Activated naive CD8-positive, alpha-beta T cell treated with anti-CD3 and anti-CD28 coated beads, Interleukin-2, amount 50 U/mL, for 16 hours (primary cell): ENCODE measurements around the gene THEM4.

ENCODE experiments used
- DNase-seq: peaks from one replicate; pipeline ENCODE4 v3.0.0-alpha.2; 2020; ENCODE audit warnings: low read depth, low spot score

THEM4 gene

DNA sequence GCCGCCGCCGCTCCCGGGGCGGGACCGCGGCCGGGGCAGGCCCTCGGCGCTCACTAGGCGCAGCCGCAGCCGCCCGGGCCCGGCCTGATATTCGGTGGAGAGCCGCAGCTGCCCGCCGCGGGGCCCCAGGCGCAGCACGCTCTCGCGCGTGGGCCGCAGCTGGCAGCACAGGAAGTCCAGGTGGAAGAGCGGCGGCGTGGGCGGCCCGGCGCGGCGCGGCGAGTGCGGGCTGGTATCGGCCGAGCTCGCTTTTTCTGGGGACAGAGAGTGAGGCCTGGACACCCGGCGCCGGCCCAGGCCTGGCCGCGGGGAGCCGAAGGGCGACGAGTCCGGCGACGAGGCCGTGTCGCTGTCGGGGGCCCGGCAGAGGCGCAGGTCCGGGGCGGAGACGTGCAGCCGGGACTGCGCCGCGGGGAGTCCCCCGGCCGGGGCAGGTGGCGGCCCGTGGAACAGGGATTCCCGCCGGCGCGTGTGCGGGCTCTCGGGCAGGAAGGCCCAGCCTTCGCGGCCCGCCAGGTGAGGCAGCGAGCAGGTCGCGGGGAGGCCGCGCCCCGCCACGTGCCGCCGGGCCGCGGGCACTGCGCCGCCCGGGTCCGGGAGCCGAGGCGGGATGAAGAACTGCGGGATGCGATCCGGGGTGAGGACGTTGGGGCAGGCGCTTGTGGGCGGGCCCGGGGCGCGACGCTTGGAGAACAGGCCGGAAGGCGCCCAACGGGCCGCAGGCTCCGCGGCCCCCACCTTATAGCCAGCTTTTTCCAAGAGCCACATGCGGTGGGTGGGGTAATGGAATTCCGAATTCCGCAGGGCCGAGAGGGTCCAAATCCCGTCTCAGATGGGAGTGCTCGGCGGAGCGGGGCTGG is 70.9 kb downstream of the THEM4 start:
- no peak for DNase-seq

DNA sequence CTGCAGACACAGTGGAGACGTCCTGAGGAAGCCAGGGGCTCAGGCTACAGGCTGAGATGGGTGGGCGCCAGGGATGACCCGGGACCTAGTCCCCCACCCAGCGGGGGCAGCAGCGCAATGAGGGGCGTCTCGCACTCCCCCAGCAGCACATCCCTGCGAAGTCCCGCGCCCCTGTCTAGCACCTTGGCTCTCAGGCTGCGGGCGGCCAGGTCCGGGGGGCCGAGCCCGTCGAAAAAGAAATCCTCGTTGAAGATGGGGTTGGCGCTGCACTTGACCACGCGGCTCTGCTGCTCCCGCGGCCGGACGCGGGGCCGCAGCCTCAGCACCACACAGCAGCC is 71.5 kb downstream of the THEM4 start:
- DNase-seq = no peak

DNA sequence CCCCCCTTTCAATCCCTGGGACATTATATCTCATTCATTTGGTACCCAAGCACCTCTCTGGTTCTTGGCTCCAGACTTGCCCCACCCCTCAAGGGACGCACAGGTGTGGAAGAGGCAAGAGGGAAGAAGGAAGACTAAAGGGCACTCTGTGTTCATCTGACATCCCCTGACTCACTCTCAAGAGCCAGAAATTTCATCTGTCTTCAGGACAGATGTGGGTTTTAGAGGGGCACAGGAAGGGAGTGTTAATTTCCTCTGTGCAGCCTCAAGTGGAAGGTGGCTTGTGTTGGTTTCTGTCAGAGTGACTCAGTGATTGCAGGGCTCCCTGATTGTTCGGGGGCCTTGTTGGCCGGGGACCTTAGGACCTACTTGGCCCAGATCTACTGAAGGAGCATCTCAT is 72.1 kb downstream of the THEM4 start:
- no peak for DNase-seq

DNA sequence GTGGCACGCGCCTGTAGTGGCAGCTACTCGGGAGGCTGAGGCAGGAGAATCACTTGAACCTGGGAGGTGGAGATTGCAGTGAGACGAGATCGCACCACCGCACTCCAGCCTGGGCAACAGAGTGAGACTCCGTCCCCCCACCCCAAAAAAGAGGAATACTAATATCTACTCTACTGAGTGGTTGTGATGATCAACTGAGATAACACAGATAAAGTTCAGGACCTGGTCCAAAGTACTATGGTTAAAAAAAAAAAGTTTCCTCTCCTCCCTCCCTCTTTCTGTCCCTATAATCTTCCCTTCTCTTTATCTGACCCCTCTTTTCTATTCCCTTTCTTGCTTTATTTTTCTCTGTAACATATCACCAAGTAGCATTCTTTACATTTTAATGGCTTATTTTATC is 73.7 kb downstream of the THEM4 start:
- no peak for DNase-seq

DNA sequence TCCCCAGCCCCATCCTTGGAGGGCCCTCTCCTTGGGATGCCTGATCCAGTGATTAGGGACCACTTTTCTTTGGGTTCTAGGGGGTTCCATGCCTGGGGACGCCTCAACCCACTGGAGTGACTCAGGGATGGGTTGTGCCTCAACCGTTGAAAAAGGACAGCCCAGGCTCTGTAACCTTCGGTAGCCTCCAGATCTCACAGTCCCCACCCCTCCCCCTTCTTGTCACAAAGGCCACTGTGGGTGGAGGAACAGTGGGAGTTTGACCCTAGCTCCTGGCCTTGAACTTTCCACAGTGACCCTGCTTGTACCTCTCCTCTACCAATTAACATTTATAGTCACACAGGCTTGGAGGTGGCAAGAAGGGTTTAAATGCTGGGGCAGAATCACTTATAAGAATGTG is 75.1 kb downstream of the THEM4 start:
- DNase-seq = no peak

DNA sequence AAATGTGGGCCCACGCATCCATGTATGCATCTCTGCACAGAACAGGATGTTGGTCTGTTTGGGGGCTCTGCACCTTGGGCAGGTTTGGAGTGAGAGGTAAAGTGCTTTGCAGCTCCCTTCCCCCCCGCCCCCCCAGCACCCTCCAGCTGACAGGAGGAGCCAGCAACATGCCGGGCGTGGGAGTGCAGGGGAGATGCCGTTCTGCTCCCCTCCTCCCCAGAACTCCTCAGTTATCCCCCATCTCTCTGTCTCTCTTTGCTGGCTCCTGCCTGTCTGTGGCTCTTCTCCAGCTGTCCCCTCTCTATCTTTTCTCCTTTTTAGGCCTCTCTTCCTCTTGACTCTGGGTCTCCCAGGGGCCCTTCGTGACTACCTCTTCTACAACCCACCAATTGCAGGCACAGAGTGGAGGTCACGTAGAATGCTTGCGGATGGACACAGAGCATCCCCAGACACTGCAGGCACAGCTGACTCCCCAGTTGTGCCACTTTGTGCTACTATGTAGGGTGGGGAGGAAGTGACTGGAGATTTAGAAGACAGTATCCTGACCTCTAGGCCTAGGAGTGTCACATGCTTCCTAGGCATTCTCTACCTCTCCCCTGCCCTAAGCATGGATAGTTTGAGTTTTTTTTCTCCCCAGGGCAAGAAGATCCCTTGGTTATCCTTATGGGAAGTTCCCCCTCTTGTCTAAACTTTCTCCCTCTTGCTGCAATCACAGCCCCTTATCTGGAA is 76.0 kb downstream of the THEM4 start:
- no peak for DNase-seq

DNA sequence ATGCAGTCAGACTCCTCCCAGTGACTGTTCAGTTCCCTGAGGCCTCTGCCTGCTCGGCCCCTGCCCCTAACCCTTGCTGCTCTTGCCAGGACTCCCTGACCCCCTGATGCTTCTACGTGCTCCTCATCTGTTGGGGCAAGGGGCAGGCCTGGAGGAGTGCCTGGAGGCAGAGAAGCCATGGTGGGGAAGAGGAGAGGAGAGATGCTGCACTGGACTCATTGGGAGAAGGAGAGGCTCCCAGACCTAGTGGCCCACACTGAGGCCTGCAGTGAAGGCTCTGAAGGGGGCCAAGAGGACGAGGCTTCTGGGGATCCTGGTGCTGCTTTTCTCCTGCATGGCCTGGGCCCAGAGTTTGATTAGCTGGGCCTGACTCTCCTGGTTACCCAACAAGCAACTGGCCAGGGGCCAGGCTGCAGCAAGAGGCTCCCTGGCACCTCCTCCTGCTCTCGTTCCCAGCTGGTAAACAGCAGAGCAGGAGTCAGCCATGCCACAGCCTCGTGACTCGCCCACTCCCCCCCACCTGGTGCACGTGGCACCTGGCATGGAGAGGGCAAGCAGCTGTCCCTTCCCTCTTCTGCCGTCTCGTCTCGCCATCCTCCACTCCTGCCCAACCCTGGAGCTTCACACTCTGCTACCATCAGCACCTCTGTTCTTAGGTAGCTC is 76.9 kb downstream of the THEM4 start:
- DNase-seq = no peak

DNA sequence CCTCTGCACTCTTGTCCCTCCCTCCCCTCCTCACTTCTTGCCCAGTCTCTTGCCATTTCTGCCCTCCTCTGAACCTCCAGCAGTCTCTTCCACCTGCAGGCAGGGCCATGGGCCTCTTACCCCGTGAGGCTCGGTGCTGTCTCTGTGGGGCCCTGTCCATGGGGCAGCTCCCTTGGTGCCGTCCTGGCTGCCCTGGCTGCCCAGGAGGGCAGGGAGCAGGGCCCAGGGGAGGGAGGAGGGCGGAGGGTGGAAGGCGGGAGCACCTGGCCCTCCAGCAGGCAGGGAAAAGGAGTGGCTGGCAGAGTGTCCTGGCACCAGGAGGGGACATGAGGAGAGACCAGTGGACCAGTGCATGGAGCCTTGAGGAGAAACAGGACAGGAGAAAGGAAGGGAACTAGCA is 77.7 kb downstream of the THEM4 start, which contains the start of gene RORC:
Gene RORC (minus strand): TSS at position 198 of the 400 bp plus-strand sequence. CDS start 38 bp downstream, at position 160.
- no peak for DNase-seq

DNA sequence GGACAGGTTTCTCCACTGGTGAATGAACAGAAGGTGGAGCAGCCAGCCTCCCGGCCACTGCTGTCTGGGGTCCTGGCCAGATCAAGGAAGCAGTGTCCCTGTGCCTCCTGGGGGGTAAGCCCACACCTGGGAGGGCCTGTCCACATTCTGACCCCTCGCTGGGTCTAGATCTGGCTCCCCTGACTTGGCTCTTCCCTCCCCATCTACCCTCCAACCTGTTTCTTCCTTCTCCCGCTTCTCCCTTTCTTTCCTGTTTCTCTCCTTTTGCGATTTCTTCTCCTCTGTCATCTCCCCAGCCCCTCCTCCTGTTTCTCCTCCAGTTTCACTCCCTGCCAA is 78.1 kb downstream of the THEM4 start:
- no peak for DNase-seq

DNA sequence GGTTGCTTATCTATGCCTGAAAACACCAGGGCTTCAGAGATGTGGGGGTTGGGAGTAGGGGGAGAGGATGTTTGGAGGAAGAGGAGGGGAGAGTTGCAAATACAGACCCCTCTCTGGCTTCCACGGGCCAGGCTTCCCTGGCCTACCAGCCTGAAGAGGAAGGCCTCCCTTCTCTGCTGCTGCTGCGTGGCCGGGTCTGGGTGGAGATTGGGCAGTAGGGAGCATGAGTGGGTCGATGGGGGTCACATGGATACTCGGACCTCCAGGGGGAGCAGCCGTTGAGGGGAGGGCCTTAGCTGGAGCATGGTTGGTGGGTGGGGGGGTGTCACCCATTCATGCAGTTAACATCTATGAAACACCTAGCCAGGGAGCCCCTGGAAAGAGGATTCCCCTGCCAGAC is 79.3 kb downstream of the THEM4 start:
- no peak for DNase-seq

DNA sequence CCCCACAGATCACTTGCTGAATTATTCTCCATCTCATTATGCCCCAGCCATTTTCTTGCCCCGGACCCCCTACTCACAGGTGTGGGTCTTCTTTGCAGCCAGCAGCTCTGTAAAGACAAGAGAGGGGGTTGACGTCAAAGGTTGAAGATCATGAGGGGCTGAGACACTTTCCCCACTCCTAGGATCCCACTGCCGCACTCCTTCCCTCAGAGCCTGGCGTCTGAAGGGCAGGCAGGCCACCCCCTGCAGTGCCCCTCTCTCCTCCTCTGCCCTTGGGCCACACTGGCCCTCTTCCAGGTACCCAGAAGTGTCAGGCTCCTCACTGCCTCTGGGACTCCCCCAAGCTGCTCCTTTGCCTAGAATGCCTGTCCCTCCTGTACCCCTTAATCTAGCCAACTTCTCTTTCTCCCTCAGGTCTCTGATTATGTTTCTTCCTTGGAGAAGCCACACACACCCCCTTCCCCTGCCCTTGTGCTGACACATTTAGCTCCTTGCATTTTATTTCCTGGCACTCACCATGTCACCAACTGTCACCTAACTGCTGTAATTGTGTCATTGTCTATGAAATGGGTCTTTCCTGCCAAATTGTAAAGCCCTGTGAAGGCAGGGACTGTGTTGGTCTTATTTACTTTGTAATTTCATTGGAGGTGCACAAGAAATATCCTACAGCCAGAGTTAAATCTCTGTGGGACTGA is 79.8 kb downstream of the THEM4 start:
- no peak for DNase-seq

DNA sequence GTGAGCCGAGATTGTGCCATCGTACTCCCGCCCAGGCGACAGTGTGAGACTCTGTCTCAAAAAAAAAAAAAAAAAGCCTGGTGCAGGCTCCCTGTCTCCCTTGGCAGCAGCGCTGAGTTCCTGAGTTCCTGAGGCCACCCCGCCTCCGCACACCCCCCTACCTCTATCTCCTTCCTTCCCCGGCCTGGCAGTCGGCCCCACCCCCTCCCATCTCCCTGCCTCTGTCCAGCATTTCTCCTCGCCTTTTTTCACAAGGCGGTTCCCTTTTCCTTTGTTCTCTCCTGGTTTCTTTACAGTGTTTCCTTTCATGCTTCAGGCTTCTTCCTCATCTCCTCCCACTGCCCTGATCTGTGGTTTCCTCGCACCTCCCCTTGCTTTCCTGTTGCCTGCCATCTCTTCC is 80.4 kb downstream of the THEM4 start:
- DNase-seq = no peak

DNA sequence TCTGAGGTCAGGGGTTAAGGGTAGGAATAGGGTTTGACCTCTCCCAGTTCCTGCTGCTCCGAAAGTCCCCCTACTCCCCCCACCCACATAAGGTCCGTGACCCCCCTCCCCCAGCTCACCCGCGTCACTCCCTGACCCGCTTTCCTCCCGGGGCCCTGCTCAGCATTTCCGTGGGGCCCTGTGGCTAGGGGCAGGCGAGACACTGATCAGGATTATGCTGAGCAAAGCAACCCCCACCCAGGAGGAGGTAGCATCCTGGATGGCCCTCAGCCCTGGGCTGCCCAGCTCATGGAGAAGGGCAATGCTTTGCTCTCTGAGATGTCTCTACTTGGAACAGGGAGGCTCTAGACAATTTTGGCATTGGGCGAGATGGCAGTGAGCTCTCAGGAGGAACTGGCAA is 81.5 kb downstream of the THEM4 start:
- no peak for DNase-seq

DNA sequence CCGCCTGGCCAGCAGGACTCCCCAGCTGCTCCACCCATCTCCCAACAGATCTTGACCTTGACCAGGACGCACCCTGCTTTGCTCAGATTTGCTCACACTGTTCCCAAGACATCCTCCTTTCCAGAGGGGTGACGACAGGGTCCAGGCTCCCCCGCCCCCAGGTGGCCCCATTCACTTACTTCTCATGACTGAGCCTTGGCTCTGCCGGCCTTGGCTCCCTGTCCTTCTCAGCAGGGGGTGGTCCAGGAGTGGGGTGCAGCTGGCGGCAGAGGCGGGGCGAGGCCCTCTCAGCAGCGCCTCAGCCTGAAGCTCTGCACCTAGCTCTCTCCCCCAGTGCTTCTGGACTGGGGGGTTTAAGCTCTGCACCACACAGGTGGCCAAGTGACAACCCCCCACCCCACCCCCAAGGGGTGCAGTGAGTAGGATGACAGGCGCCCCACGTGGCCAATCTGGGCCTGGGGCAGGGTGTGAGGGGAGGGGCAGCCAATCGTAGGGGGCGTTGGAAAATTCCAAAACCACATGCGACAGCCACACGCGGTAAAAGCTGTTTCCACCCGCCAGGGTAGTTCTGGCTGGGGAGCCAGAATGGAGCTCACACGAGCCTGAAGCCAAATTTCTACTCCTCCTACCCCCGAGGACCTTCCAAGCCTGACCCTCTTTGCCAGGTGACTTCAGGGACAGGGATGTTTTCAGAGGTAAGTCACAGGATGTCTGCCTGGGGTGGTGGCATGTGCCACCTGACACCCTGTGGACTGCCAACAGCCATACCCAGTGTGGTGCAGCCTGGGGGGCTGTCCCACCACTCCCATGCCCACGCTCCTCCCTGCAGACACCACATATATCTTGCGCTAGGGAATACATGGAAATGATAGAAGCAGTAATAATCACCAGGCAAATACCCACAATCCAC is 83.3 kb downstream of the THEM4 start:
- no peak for DNase-seq

DNA sequence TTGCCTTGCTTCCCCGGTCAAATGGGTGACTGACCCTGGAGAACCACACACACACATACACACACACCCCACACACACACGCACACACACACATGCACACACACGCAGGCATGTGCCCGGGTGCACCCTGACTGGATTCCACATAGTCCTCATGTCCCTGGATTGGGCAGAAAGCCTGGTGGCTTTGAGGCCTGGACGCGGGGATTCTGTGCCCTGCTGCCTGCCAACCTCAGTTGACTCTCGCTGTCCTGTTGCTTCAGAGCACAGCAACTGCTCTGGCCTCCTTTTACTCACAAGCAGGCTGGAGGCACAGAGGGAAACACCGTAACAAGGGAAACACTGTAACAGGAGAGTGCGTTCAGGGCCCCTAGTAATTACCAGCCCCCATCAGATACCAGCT is 84.1 kb downstream of the THEM4 start:
- DNase-seq = no peak
